IMR-90 (cell line): ENCODE data around the gene C11orf68. TPM values are rescaled to one million over a fixed set of nuclear protein-coding genes. Genes with fewer than 3 reads are reported as not detected.

ENCODE experiments used
- ATAC-seq: fragments of 200-7000 bp; cut with Tn5 transposase; 2 replicates; pipeline ENCODE4 v1.9.1; 2020; ENCODE audit warnings: low read depth, mild to moderate bottlenecking, moderate library complexity
- BruUV-seq: library from RNA; stranded (reverse); fragments of 400-500 nt; replicated peaks from 2 replicates; lab custom pipeline; 2021; lab: Mats Ljungman, UMichigan
- CTCF ChIA-PET: fragments of 300-600 bp; formaldehyde crosslinking; extraction: SDS; loops from one replicate; lab custom pipeline; 2021; ENCODE audit warnings: antibody characterized with exemption; lab: Yijun Ruan, JAX
- POLR2A ChIA-PET: fragments of 300-600 bp; sonication (Branson Sonifier 250); formaldehyde crosslinking; loops from one replicate; lab custom pipeline; 2022; ENCODE audit warnings: antibody characterized with exemption; ENCODE audit not compliant: unreplicated experiment; lab: Charles Lee
- DNase-seq: peaks from one replicate; pipeline ENCODE4 v3.0.0; 2013
- H2AFZ ChIP-seq: replicated peaks from 2 replicates; pipeline ENCODE3; 2013; ENCODE audit warnings: low read length, mild to moderate bottlenecking; ENCODE audit not compliant: poor library complexity
- H2AK5ac ChIP-seq: 2 replicates; pipeline ENCODE4 v1.6.1; 2013; ENCODE audit warnings: low read depth, low read length, inconsistent platforms
- H2AK9ac ChIP-seq: replicated peaks from 2 replicates; pipeline ENCODE3; 2013; ENCODE audit warnings: mild to moderate bottlenecking, low read depth, low read length, moderate library complexity; ENCODE audit not compliant: poor library complexity
- H2BK120ac ChIP-seq: 2 replicates; pipeline ENCODE4 v1.6.1; 2013; ENCODE audit warnings: low read depth, low read length, inconsistent platforms
- H2BK15ac ChIP-seq: 3 replicates; pipeline ENCODE4 v1.6.1; 2013; ENCODE audit warnings: low read depth, low read length, inconsistent platforms
- H2BK20ac ChIP-seq: 2 replicates; pipeline ENCODE4 v1.6.1; 2013; ENCODE audit warnings: low read depth, mild to moderate bottlenecking, inconsistent platforms, low read length, moderate library complexity
- H2BK5ac ChIP-seq: 2 replicates; pipeline ENCODE4 v1.6.1; 2013; ENCODE audit warnings: mild to moderate bottlenecking, low read depth, low read length, inconsistent platforms; ENCODE audit not compliant: poor library complexity, severe bottlenecking
- H3K14ac ChIP-seq: replicated peaks from 2 replicates; pipeline ENCODE4 v1.6.1; 2013; ENCODE audit warnings: low read depth, low read length, inconsistent platforms
- H3K18ac ChIP-seq: 2 replicates; pipeline ENCODE4 v1.6.1; 2013; ENCODE audit warnings: low read depth, low read length, control low read depth
- H3K23ac ChIP-seq: 2 replicates; pipeline ENCODE4 v1.6.1; 2013; ENCODE audit warnings: low read depth, low read length, inconsistent platforms
- H3K27ac ChIP-seq: 2 replicates; pipeline ENCODE4 v1.5.1; 2013; ENCODE audit warnings: mild to moderate bottlenecking, control low read depth, low read length; ENCODE audit not compliant: insufficient read depth
- H3K27me3 ChIP-seq: 2 replicates; pipeline ENCODE4 v1.6.1; 2013; ENCODE audit warnings: low read length; ENCODE audit not compliant: control insufficient read depth, insufficient read depth
- H3K36me3 ChIP-seq: 2 replicates; pipeline ENCODE4 v1.6.1; 2013; ENCODE audit warnings: low read length, mixed read lengths; ENCODE audit not compliant: control insufficient read depth, insufficient read depth
- H3K4ac ChIP-seq: 2 replicates; pipeline ENCODE4 v1.6.1; 2013; ENCODE audit warnings: low read depth, low read length, inconsistent platforms
- H3K4me1 ChIP-seq: 2 replicates; pipeline ENCODE4 v1.6.1; 2013; ENCODE audit warnings: low read length, mixed read lengths; ENCODE audit not compliant: control insufficient read depth, insufficient read depth
- H3K4me2 ChIP-seq: 2 replicates; pipeline ENCODE4 v1.6.1; 2013; ENCODE audit warnings: low read depth, mild to moderate bottlenecking, control low read depth, low read length, moderate library complexity
- H3K4me3 ChIP-seq: 2 replicates; pipeline ENCODE4 v1.5.1; 2013; ENCODE audit warnings: low read depth, mild to moderate bottlenecking, control low read depth, low read length, moderate library complexity; ENCODE audit not compliant: insufficient read depth
- H3K56ac ChIP-seq: 2 replicates; pipeline ENCODE4 v1.6.1; 2013; ENCODE audit warnings: low read length, inconsistent platforms; ENCODE audit not compliant: insufficient read depth; ENCODE audit errors: extremely low read depth
- H3K79me1 ChIP-seq, 2 experiments: 2 replicates each; pipeline ENCODE4 v1.6.1; 2013; ENCODE audit warnings: low read length in 2 of 2, inconsistent platforms in 1 of 2, low read depth in 1 of 2
- H3K9ac ChIP-seq: 2 replicates; pipeline ENCODE4 v1.6.1; 2013; ENCODE audit warnings: low read depth, low read length, control low read depth
- H3K9me1 ChIP-seq: 2 replicates; pipeline ENCODE4 v1.6.1; 2013; ENCODE audit warnings: low read length, inconsistent platforms; ENCODE audit not compliant: insufficient read depth
- H3K9me3 ChIP-seq: 2 replicates; pipeline ENCODE4 v1.6.1; 2013; ENCODE audit warnings: low read length; ENCODE audit not compliant: control insufficient read depth, insufficient read depth
- H4K20me1 ChIP-seq: 2 replicates; pipeline ENCODE4 v1.6.1; 2013; ENCODE audit warnings: low read length, inconsistent platforms; ENCODE audit not compliant: insufficient read depth
- H4K5ac ChIP-seq: 2 replicates; pipeline ENCODE4 v1.6.1; 2013; ENCODE audit warnings: mild to moderate bottlenecking, low read depth, low read length, control low read depth
- H4K8ac ChIP-seq, 2 experiments: 2 replicates each; pipeline ENCODE4 v1.6.1; 2013; ENCODE audit warnings: low read depth in 2 of 2, low read length in 2 of 2, control low read depth in 1 of 2, inconsistent platforms in 1 of 2
- H4K91ac ChIP-seq: 2 replicates; pipeline ENCODE4 v1.6.1; 2013; ENCODE audit warnings: low read depth, low read length, inconsistent platforms; ENCODE audit not compliant: insufficient read depth
- BHLHE40 ChIP-seq: fragments of 150-350 bp; IDR thresholded peaks from 2 replicates; pipeline ENCODE4 v1.6.1; 2016; ENCODE audit warnings: mild to moderate bottlenecking, low read depth, low read length
- CHD1 ChIP-seq: IDR thresholded peaks from 2 replicates; pipeline ENCODE4 v1.6.1; 2012; ENCODE audit warnings: low read depth, low read length, improper control_type of control experiment
- MAZ ChIP-seq: IDR thresholded peaks from 2 replicates; pipeline ENCODE4 v1.6.1; 2012; ENCODE audit warnings: low read depth, mild to moderate bottlenecking, low read length, improper control_type of control experiment, moderate library complexity, borderline replicate concordance
- MXI1 ChIP-seq: IDR thresholded peaks from 2 replicates; pipeline ENCODE4 v1.6.1; 2012; ENCODE audit warnings: low read depth, mild to moderate bottlenecking, low read length, moderate library complexity, borderline replicate concordance
- RAD21 ChIP-seq: IDR thresholded peaks from 2 replicates; pipeline ENCODE4 v1.6.1; 2012; ENCODE audit warnings: low read length, improper control_type of control experiment
- RFX5 ChIP-seq: IDR thresholded peaks from 2 replicates; pipeline ENCODE4 v1.8.0; 2012; ENCODE audit warnings: low read depth, mild to moderate bottlenecking, low read length, moderate library complexity
- SMC3 ChIP-seq: fragments of 150-350 bp; IDR thresholded peaks from 2 replicates; pipeline ENCODE4 v1.6.1; 2016; ENCODE audit warnings: low read depth, mild to moderate bottlenecking, antibody characterized with exemption, low read length, moderate library complexity
- WGBS, 2 experiments: methylation state at CpG; one replicate each; pipeline versions ENCODE4 v1.1.5 to v1.1.7; 2013; ENCODE audit warnings: missing lambda C conversion rate in 2 of 2; ENCODE audit not compliant: insufficient read length in 1 of 2; ENCODE audit errors: extremely low coverage in 2 of 2; 5-methylcytosine and 5-hydroxymethylcytosine counted together
- dilution Hi-C: fragments of 300-500 bp; cut with HindIII; formaldehyde crosslinking; loops from one replicate; pipeline ENCODE4 v1.14.3; 2018; ENCODE audit warnings: low sequenced_read_pairs; ENCODE audit not compliant: unreplicated experiment
- in situ Hi-C: fragments of 300-500 bp; cut with MboI; formaldehyde crosslinking; loops from 3 replicates; pipeline ENCODE4 v1.14.3; 2019; ENCODE audit warnings: low sequenced_read_pairs, inconsistent platforms, mixed read lengths
- intact Hi-C: fragments of 100-400 bp; cut with micrococcal nuclease; formaldehyde crosslinking; loops from 2 replicates; pipeline ENCODE4 v1.10.0; 2022
- polyA plus RNA-seq, 3 experiments: library from polyadenylated mRNA; depleted of rRNA; stranded (reverse); fragments of >200 nt; gene quantifications; 2 replicates each; pipeline ENCODE4 v1.2.3, GENCODE V29; 2012; ENCODE audit warnings: low replicate concordance in 1 of 3
- total RNA-seq: library from RNA; depleted of rRNA; stranded (reverse); fragments of >200 nt; gene quantifications from 2 replicates; pipeline ENCODE4 v1.2.3, GENCODE V29; 2012
- TF ChIP-seq, protein P1 (sequence below): conservative IDR thresholded peaks from 2 replicates; pipeline ENCODE4 v1.5.1; 2012; ENCODE audit warnings: mild to moderate bottlenecking, low read depth, low read length, improper control_type of control experiment

C11orf68 gene
- total and polyA plus RNA-seq, 2 of the 4 experiments (the other 2 are of a cell fraction), result 20.3 to 104 TPM

DNA sequence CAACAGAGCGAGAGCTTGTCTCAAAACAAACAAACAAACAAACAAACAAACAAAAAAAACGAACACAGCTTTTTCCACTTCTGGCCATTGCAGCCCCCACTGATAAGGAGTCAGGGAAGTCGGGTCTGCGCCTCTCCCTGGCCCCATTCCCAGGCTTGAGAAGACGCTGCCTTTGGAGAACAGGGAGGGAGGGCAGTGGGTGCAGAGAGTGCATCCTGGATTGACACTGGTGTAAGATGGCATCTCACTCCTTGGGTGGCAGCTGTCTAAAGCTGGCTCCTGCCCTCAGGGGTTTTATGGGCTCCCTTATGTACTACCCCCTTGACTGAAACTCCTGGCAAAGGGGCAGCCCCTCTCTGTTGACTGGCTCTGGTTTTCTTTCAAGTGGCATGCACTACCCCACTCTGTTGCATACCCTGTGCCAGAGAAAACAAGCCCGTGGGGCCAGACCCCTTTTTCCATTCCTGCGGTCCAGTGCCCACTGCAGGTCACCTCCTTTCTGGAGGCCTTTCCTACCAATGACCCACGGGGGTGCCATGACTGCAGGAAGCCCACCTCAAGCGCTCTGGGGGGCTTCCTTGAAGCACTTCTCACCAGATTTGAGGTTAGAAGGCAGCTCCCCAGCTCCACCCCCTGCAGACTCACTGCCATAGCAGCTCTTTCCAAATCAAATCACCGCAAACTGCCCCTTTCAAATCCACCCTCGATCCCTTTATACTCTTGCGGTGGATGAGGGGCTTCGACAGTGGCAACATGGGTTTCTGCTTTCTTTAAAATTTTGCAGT, 13.1 kb upstream of the C11orf68 start:
- Histone ChIP-seq H3K27ac (no peak overlapping the region), H2AFZ (peak overlapping the region; percentile 74), H3K9ac (no peak overlapping the region), H2BK15ac (no peak overlapping the region), H3K9me3 (no peaks in the 10 kb centered on the region), H3K79me1 (peaks cover 0 to 3% of the 10 kb centered on the region in 2 experiments; a peak in 2 of 4 replicates), H3K27me3 (no peaks in the 10 kb centered on the region), H3K18ac (no peak overlapping the region), H3K4me2 (no peak overlapping the region), H2BK120ac (no peak overlapping the region), H2AK9ac (no peak overlapping the region), H2BK5ac (no peak overlapping the region), H3K14ac (no peak overlapping the region), H4K5ac (no peak overlapping the region), H4K20me1 (no peaks in the 10 kb centered on the region), H3K9me1 (no peaks in the 10 kb centered on the region; the same call in 1 of the 2 replicates), H3K4me1 (peaks cover 4% of the 10 kb centered on the region; the same call in 1 of the 2 replicates), H3K23ac (no peak overlapping the region), H3K36me3 (no peaks in the 10 kb centered on the region), H3K56ac (no peak overlapping the region), H2BK20ac (no peak overlapping the region), H4K8ac (no peak overlapping the region), H2AK5ac (no peak overlapping the region), H3K4ac (no peak overlapping the region), H4K91ac (no peak overlapping the region), H3K4me3 (no peak overlapping the region)
- 80% methylated on average over 3 of the region's 13 CpGs; no CpG with 5 or more reads in 1 of the 2 experiments for WGBS, 2 experiments
- intact Hi-C loops (no loop called here), dilution Hi-C loops (no loop called here), in situ Hi-C loops (no loop called here)
- POLR2A ChIA-PET, result interaction anchor here (0.6 kb wide), 1 partner anchor 9 kb away, joined by 3 read pairs; no protein-coding TSS in a partner anchor
- DNase-seq (no peak), ATAC-seq (no peak; the same call in 1 of the 2 replicates)
- no peak for TF ChIP-seq BHLHE40
- no peak for TF ChIP-seq MXI1
- TF ChIP-seq RAD21, result no peak
- TF ChIP-seq, protein P1, sequence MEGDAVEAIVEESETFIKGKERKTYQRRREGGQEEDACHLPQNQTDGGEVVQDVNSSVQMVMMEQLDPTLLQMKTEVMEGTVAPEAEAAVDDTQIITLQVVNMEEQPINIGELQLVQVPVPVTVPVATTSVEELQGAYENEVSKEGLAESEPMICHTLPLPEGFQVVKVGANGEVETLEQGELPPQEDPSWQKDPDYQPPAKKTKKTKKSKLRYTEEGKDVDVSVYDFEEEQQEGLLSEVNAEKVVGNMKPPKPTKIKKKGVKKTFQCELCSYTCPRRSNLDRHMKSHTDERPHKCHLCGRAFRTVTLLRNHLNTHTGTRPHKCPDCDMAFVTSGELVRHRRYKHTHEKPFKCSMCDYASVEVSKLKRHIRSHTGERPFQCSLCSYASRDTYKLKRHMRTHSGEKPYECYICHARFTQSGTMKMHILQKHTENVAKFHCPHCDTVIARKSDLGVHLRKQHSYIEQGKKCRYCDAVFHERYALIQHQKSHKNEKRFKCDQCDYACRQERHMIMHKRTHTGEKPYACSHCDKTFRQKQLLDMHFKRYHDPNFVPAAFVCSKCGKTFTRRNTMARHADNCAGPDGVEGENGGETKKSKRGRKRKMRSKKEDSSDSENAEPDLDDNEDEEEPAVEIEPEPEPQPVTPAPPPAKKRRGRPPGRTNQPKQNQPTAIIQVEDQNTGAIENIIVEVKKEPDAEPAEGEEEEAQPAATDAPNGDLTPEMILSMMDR, result no peak
- no peak for TF ChIP-seq CHD1
- no peak for TF ChIP-seq SMC3
- no peak for TF ChIP-seq RFX5
- no peak for TF ChIP-seq MAZ
- CTCF ChIA-PET, result no interaction called here
- BruUV-seq, result no TSS peak
